ENCODE data around the gene CDH5.

DNA sequence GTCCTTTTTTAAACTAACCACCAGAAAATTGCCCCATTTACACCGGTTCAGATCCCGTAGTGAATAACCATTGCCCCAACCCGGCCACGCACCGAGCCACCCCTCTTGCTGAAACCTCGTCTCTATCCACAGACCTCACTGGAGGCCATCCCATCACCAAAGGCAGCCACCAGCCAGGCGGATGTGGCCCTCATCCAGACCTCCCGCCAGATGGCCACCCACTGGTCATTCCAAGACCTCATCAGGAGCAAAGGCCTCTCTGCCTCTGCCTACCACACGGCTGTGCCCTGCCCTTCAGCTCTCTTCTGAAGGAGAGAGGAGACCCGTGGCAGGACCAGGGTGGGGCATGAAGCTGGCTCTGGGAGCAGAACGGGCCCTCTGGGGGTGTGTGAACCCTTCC, 38.2 kb upstream of the CDH5 start:
- no peak for TF ChIP-seq CTCF (IDR thresholded peaks at IDR 0.05)
- TF ChIP-seq POLR2A (IDR thresholded peaks at IDR 0.05), result no peak

All from esophagus squamous epithelium (tissue), 4 donors.